Osteocyte (in vitro differentiated cells): ENCODE results near the gene GNAO1. TPM values are rescaled to one million over a fixed set of nuclear protein-coding genes. Genes with fewer than 3 reads are reported as not detected.

Experiments used
- DNase-seq: peaks from one replicate; pipeline ENCODE4 v3.0.0; 2021; ENCODE audit warnings: mixed read lengths; ENCODE audit not compliant: unreplicated experiment; ENCODE audit errors: extremely low spot score
- H3K27ac Mint-ChIP-seq: one replicate; pipeline ENCODE4 v1.8.0; 2021; ENCODE audit warnings: mild to moderate bottlenecking, mixed read lengths; ENCODE audit not compliant: unreplicated experiment
- H3K27me3 Mint-ChIP-seq: one replicate; pipeline ENCODE4 v1.8.0; 2021; ENCODE audit warnings: mixed read lengths; ENCODE audit not compliant: unreplicated experiment
- H3K36me3 Mint-ChIP-seq: one replicate; pipeline ENCODE4 v1.8.0; 2021; ENCODE audit warnings: mixed read lengths; ENCODE audit not compliant: unreplicated experiment
- H3K4me1 Mint-ChIP-seq: one replicate; pipeline ENCODE4 v1.8.0; 2021; ENCODE audit warnings: mixed read lengths; ENCODE audit not compliant: unreplicated experiment
- H3K4me3 Mint-ChIP-seq: one replicate; pipeline ENCODE4 v1.8.0; 2021; ENCODE audit warnings: mild to moderate bottlenecking, moderate library complexity, mixed read lengths; ENCODE audit not compliant: unreplicated experiment
- H3K9me3 Mint-ChIP-seq: one replicate; pipeline ENCODE4 v1.8.0; 2021; ENCODE audit warnings: mixed read lengths; ENCODE audit not compliant: unreplicated experiment
- total RNA-seq: library from RNA; stranded (reverse); gene quantifications from 2 replicates; pipeline ENCODE4 v1.2.1, GENCODE V29; 2021
- TF ChIP-seq, protein P1 (sequence below): fragments of 200-600 bp; sonication (generic); IDR thresholded peaks from 2 replicates; pipeline ENCODE4 v1.5.0; 2021; ENCODE audit warnings: antibody characterized with exemption, mild to moderate bottlenecking, moderate library complexity

GNAO1 gene
- total RNA-seq, 1 donor from 2014 or later, result 0.56 TPM

DNA sequence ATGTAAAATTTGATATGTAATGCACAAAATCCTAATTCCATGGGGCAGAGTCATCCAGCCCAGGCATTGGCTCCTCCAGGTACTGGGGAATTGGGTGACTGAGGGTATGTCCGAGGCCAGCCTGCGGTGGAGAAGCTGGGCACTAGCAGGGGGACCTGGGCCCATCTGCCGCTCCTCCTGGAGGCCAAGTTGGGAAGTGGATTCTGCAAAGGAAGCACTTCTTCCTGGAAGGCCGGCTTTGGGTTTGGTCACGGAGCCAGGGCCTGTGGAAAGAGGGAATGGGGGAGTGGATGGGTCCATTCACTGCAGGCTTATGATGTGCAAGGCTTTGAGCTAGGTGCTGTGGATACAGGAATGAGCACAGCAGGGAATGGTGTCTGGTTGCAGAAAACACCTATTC, 85.8 kb downstream of the GNAO1 start:
- no peaks in the 10 kb centered on the region for H3K36me3 Mint-ChIP-seq
- H3K27me3 Mint-ChIP-seq, result no peaks in the 10 kb centered on the region
- no peak overlapping the region for H3K4me3 Mint-ChIP-seq
- TF ChIP-seq, protein P1, sequence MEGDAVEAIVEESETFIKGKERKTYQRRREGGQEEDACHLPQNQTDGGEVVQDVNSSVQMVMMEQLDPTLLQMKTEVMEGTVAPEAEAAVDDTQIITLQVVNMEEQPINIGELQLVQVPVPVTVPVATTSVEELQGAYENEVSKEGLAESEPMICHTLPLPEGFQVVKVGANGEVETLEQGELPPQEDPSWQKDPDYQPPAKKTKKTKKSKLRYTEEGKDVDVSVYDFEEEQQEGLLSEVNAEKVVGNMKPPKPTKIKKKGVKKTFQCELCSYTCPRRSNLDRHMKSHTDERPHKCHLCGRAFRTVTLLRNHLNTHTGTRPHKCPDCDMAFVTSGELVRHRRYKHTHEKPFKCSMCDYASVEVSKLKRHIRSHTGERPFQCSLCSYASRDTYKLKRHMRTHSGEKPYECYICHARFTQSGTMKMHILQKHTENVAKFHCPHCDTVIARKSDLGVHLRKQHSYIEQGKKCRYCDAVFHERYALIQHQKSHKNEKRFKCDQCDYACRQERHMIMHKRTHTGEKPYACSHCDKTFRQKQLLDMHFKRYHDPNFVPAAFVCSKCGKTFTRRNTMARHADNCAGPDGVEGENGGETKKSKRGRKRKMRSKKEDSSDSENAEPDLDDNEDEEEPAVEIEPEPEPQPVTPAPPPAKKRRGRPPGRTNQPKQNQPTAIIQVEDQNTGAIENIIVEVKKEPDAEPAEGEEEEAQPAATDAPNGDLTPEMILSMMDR, result peak; percentile 28
- DNase-seq, result no peak
- no peaks in the 10 kb centered on the region for H3K4me1 Mint-ChIP-seq
- H3K9me3 Mint-ChIP-seq, result no peaks in the 10 kb centered on the region
- H3K27ac Mint-ChIP-seq, result no peak overlapping the region

DNA sequence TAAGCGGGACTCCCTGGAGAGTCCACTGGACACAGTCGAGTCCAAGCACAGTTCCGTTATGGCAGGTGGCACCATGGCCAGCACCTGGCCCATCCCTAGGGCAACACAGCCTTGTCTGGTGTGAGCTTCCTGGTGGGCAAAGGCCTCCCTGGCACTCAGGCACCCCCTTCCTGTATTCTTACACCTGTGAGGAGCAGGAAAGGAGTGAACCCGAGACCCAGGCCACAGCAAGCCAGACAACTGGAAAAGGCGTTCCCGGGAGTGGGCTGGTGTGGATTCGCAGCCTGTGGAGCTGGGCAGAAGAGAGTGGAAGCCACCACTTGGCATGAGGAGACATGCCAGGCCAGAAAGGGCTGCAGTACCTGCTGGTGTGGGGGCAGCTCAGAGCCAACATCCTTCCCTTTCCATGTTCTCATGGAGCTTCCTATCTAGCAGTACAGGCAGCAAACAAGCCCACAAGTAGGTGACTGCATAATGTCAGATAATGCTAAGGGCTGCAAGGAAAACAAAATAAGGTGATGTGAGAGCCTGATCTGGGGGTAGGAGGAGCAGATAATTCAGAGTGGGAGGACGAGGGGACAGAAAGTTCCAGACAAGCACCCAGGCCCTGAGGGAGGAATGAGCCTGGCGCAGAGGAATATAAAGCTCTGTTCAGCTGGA, 87.0 kb downstream of the GNAO1 start:
- Mint-ChIP-seq H3K36me3 (no peaks in the 10 kb centered on the region), H3K4me1 (no peaks in the 10 kb centered on the region), H3K4me3 (no peak overlapping the region), H3K9me3 (no peaks in the 10 kb centered on the region), H3K27ac (no peak overlapping the region), H3K27me3 (peaks cover 3% of the 10 kb centered on the region)
- TF ChIP-seq, protein P1, result no peak
- no peak for DNase-seq

DNA sequence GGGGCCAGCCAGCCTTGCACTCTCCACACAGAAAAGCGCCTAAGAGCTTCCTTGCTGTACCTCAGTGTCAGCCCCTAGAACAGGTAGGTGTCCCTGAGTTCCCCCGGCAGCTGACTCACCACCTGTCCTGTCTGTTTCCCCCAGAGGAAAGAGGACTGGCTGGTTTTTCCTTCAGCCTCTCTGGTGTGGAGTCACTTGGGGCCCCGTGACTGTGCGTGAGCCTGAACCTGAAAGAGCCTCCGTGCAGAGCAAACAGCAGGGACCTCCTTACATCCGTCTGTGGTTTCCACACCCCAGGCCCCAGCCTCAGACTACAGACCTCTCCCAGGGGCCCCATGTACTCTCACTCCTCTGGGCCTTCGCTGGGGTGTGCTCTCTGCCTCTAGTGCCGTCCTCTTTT, 87.8 kb downstream of the GNAO1 start:
- Mint-ChIP-seq H3K36me3 (no peaks in the 10 kb centered on the region), H3K27ac (no peak overlapping the region), H3K27me3 (peaks cover 6% of the 10 kb centered on the region), H3K4me1 (no peaks in the 10 kb centered on the region), H3K4me3 (no peak overlapping the region), H3K9me3 (no peaks in the 10 kb centered on the region)
- no peak for DNase-seq
- TF ChIP-seq, protein P1, result no peak

DNA sequence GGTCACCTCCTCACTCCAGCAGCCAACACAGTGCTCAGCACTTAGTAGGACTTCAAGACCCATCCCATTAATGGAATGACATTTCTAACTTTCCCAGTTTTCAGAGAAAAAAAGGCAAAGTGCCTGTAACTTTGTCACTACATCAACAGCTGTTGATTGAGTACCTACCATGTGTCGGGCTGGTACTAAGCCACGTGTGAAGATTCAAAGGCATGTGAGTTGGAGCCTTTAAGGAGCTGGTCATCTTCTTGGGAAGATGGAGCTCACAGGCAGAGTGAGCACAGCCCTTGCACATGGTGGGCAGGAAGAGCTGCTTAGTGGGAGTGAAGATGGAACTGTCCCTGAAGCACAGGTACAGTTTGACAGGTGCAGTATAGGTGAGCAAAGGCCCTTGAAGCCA, 88.6 kb downstream of the GNAO1 start:
- Mint-ChIP-seq H3K4me3 (no peak overlapping the region), H3K9me3 (no peaks in the 10 kb centered on the region), H3K27me3 (peaks cover 6% of the 10 kb centered on the region), H3K36me3 (no peaks in the 10 kb centered on the region), H3K27ac (no peak overlapping the region), H3K4me1 (no peaks in the 10 kb centered on the region)
- no peak for DNase-seq
- TF ChIP-seq, protein P1, result no peak

DNA sequence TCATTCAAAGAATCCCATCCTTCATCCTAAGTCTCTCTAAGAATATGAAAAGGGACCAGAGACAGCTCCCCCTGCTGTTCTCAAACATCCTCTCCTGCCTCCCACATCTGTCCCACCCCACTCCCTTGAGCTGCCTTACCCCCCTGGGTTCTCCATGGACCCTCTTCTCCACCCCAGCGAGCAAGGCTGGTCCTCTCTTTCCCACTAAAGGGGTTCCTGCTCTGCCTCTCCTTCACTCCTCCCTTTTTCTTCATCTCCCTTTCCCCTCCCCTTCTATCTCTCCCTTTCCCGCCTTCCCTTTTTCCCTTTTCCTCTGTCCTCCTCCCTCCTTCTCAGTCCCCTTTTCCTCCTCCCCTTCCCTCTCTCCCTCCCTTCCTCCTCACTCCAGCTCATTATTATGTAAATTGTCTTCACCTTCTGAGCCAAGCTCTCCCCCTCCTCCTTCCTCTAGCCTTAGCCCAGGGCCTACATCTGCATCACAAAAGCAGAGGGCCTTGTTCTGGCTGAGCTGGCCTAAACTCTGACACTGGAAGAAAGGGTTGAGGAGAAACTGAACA, 90.0 kb downstream of the GNAO1 start:
- no peak overlapping the region for H3K4me3 Mint-ChIP-seq
- no peak for DNase-seq
- peaks cover 6% of the 10 kb centered on the region for H3K27me3 Mint-ChIP-seq
- H3K36me3 Mint-ChIP-seq, result no peaks in the 10 kb centered on the region
- no peaks in the 10 kb centered on the region for H3K9me3 Mint-ChIP-seq
- H3K27ac Mint-ChIP-seq, result no peak overlapping the region
- no peaks in the 10 kb centered on the region for H3K4me1 Mint-ChIP-seq
- TF ChIP-seq, protein P1, result peak; percentile 42
